Measurements from ENCODE around the gene KLHL24.

DNA sequence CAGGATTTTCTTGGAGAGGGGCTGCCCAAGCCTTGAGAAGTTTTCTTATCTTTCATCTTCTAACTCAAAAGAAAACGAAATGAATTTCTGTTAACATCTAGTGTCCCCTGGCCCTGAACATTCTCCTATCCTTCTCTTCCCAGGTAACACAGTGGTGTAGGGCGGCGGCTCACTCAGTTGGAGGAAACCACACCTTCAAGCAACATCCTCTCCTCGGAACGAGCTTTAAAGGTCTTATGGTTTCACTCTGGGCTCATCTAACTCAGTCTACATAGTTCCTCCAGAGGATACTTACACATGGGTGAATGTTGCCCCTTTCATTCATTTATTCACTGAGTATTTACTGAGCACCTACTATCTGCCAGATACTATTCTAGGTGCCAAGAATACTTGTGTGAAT is 48.9 kb upstream of the KLHL24 start:
- TF ChIP-seq, protein P1, sequence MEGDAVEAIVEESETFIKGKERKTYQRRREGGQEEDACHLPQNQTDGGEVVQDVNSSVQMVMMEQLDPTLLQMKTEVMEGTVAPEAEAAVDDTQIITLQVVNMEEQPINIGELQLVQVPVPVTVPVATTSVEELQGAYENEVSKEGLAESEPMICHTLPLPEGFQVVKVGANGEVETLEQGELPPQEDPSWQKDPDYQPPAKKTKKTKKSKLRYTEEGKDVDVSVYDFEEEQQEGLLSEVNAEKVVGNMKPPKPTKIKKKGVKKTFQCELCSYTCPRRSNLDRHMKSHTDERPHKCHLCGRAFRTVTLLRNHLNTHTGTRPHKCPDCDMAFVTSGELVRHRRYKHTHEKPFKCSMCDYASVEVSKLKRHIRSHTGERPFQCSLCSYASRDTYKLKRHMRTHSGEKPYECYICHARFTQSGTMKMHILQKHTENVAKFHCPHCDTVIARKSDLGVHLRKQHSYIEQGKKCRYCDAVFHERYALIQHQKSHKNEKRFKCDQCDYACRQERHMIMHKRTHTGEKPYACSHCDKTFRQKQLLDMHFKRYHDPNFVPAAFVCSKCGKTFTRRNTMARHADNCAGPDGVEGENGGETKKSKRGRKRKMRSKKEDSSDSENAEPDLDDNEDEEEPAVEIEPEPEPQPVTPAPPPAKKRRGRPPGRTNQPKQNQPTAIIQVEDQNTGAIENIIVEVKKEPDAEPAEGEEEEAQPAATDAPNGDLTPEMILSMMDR (IDR thresholded peaks at IDR 0.05) = no peak
- no peak for TF ChIP-seq POLR2A (IDR thresholded peaks at IDR 0.05)
